MCF 10A (cell line): ENCODE results near the gene ATP6V0A4. TPM values are rescaled to one million over a fixed set of nuclear protein-coding genes. Genes with fewer than 3 reads are reported as not detected.

Source experiments
- BruUV-seq: library from RNA; stranded (reverse); fragments of 400-500 nt; replicated peaks from 2 replicates; lab custom pipeline; 2021; lab: Mats Ljungman, UMichigan
- CTCF ChIA-PET: fragments of 300-600 bp; sonication (Branson Sonifier 250); formaldehyde crosslinking; extraction: SDS; loops from one replicate; lab custom pipeline; 2021; ENCODE audit warnings: antibody characterized with exemption, inconsistent platforms; lab: Yijun Ruan, JAX
- POLR2A ChIA-PET: fragments of 300-600, 350-650 bp; sonication (Branson Sonifier 250); formaldehyde crosslinking; extraction: SDS; loops from one replicate; lab custom pipeline; 2020; ENCODE audit warnings: antibody characterized with exemption, inconsistent platforms; lab: Yijun Ruan, JAX
- DNase-seq: peaks from one replicate; pipeline ENCODE4 v3.0.0-alpha.2; 2018; ENCODE audit not compliant: unreplicated experiment
- H3K27ac Mint-ChIP-seq: one replicate; pipeline ENCODE4 v1.8.0; 2022; ENCODE audit warnings: mild to moderate bottlenecking, low read depth, mixed read lengths; ENCODE audit not compliant: unreplicated experiment
- H3K27me3 Mint-ChIP-seq: one replicate; pipeline ENCODE4 v1.8.0; 2022; ENCODE audit warnings: mixed read lengths; ENCODE audit not compliant: insufficient read depth, unreplicated experiment
- H3K36me3 Mint-ChIP-seq: one replicate; pipeline ENCODE4 v1.8.0; 2022; ENCODE audit warnings: mild to moderate bottlenecking, moderate library complexity, mixed read lengths; ENCODE audit not compliant: insufficient read depth, unreplicated experiment
- H3K4me1 Mint-ChIP-seq: one replicate; pipeline ENCODE4 v1.8.0; 2022; ENCODE audit warnings: mixed read lengths; ENCODE audit not compliant: insufficient read depth, unreplicated experiment
- H3K4me3 Mint-ChIP-seq: one replicate; pipeline ENCODE4 v1.8.0; 2022; ENCODE audit warnings: mild to moderate bottlenecking, moderate library complexity, mixed read lengths; ENCODE audit not compliant: unreplicated experiment
- H3K9me3 Mint-ChIP-seq: one replicate; pipeline ENCODE4 v1.8.0; 2022; ENCODE audit warnings: mixed read lengths; ENCODE audit not compliant: unreplicated experiment
- intact Hi-C: fragments of 100-400 bp; cut with micrococcal nuclease; formaldehyde crosslinking; loops from 2 replicates; pipeline ENCODE4 v1.14.1; 2022
- total RNA-seq: library from RNA; stranded (reverse); gene quantifications from 2 replicates; pipeline ENCODE4 v1.2.3, GENCODE V29; 2022
- TF ChIP-seq, protein P1 (sequence below): fragments of 200-600 bp; IDR thresholded peaks from one replicate; pipeline ENCODE4 v1.8.0; 2022; ENCODE audit warnings: antibody characterized with exemption, mild to moderate bottlenecking; ENCODE audit not compliant: unreplicated experiment

The ATP6V0A4 gene
- total RNA-seq, 1 experiment from 2014 or later: 0.40 TPM

DNA sequence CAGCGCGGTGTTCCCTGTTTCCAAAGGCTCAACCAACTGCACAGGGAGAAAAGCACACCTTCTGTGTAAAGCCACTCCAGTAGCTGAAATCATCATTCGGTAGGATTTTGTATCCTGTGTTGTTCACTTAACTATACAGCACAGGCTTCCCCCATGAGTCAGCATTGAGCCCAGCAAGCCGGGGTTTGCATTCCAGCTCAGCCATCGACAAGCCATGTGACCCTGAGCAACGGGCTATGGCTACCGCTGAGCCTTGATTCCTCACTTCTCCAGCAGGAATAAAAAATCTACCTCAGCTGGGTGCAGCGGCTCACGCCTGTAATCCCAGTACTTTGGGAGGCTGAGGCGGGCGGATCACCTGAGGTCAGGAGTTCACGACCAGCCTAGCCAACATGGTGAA is 44.1 kb upstream of the ATP6V0A4 start:
- no TSS peak for BruUV-seq
- intact Hi-C loops: no loop called here
- POLR2A ChIA-PET: interaction anchor here (0.5 kb wide), 1 partner anchor 116 kb away, joined by 4 read pairs; no protein-coding TSS in a partner anchor

DNA sequence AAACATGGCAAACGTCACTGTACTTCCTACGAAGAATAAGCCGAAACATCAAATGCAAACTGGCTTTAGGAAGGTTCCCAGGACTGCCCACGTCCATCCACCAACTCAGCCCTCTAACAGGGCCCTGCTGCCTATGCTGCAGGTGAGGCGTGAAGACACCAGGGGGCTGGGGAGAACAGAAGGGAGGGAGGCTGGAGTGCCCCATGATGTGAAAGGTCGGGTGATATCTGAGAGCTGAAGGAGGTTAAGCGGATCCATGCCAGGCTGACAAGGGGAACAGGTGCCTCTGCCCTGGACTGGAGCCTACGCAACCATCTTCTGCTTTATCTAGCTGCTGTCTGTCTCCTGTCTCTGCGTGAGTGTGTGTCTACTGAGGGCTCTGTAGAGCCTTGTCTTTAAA is 40.2 kb upstream of the ATP6V0A4 start:
- TF ChIP-seq, protein P1, sequence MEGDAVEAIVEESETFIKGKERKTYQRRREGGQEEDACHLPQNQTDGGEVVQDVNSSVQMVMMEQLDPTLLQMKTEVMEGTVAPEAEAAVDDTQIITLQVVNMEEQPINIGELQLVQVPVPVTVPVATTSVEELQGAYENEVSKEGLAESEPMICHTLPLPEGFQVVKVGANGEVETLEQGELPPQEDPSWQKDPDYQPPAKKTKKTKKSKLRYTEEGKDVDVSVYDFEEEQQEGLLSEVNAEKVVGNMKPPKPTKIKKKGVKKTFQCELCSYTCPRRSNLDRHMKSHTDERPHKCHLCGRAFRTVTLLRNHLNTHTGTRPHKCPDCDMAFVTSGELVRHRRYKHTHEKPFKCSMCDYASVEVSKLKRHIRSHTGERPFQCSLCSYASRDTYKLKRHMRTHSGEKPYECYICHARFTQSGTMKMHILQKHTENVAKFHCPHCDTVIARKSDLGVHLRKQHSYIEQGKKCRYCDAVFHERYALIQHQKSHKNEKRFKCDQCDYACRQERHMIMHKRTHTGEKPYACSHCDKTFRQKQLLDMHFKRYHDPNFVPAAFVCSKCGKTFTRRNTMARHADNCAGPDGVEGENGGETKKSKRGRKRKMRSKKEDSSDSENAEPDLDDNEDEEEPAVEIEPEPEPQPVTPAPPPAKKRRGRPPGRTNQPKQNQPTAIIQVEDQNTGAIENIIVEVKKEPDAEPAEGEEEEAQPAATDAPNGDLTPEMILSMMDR: no peak
- BruUV-seq: no TSS peak
- intact Hi-C loops: no loop called here

More for the DNA sequence above, 44.1 kb upstream of the ATP6V0A4 start:
- H3K4me3 Mint-ChIP-seq: no peak overlapping the region
- H3K9me3 Mint-ChIP-seq: no peaks in the 10 kb centered on the region
- no peaks in the 10 kb centered on the region for H3K27me3 Mint-ChIP-seq
- TF ChIP-seq, protein P1: no peak
- CTCF ChIA-PET: interaction anchor here (0.7 to 0.9 kb wide), 2 partner anchors 233 to 1236 kb away, joined by 3 read pairs; no protein-coding TSS in a partner anchor
- peaks cover 18% of the 10 kb centered on the region for H3K36me3 Mint-ChIP-seq
- DNase-seq: peak; percentile 70
- no peak overlapping the region for H3K27ac Mint-ChIP-seq
- H3K4me1 Mint-ChIP-seq: no peaks in the 10 kb centered on the region

DNA sequence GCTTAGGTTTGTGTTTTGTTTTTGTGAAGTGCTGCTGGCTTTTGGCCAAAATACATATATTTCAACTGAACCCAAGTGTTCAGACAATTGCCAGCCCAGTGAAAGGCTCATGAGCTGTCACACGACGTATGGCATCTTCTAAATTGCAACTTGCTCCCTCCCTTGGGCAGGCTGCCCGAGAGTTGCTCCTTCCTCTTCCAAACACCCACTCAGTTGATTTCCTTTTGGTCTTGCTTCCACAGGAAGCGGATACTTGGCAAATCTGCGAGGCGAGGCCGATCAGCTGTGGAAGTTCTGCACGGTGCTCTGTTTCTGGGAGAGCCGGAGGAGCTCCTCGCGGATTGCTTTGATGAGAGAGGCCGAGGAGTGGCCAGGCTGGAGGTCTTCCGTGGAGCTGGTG is 39.6 kb upstream of the ATP6V0A4 start:
- H3K9me3 Mint-ChIP-seq: no peaks in the 10 kb centered on the region
- no peak for DNase-seq
- H3K4me1 Mint-ChIP-seq: no peaks in the 10 kb centered on the region
- ChIA-PET CTCF (interaction anchor here (0.6 to 1.0 kb wide), 2 partner anchors 14 to 115 kb away, joined by 3 read pairs; no protein-coding TSS in a partner anchor), POLR2A (no interaction called here)
- BruUV-seq: no TSS peak
- H3K27ac Mint-ChIP-seq: no peak overlapping the region
- peaks cover 12% of the 10 kb centered on the region for H3K36me3 Mint-ChIP-seq
- no peak overlapping the region for H3K4me3 Mint-ChIP-seq
- TF ChIP-seq, protein P1: no peak
- H3K27me3 Mint-ChIP-seq: no peaks in the 10 kb centered on the region
- intact Hi-C loops: no loop called here

More for the DNA sequence above, 40.2 kb upstream of the ATP6V0A4 start:
- Mint-ChIP-seq H3K36me3 (peaks cover 14% of the 10 kb centered on the region), H3K27ac (no peak overlapping the region), H3K9me3 (no peaks in the 10 kb centered on the region), H3K4me1 (no peaks in the 10 kb centered on the region), H3K27me3 (no peaks in the 10 kb centered on the region), H3K4me3 (no peak overlapping the region)
- POLR2A ChIA-PET: no interaction called here
- CTCF ChIA-PET: interaction anchor here (0.6 kb wide), 2 partner anchors 115 to 141 kb away, joined by 3 read pairs; no protein-coding TSS in a partner anchor
- DNase-seq: no peak

DNA sequence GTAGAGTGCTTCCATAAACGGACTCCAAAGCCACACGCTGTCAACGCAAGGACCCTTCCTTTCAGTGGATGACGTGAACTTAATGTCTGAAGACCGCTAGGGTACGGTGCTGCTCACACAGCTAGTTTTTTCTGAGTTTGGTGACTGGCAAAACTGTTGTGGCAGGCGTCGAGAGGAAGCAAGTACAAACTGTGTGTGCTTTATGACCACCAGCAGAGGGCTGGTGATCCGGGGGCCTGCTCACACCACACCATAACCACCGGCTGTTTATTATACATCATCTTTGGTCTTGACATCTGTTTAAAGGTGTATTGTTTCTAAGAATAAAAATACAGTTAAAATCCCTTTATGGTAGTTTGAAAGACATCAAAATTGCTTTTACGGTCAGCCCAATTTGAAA is 37.1 kb upstream of the ATP6V0A4 start:
- intact Hi-C loops: no loop called here
- BruUV-seq: no TSS peak
- peaks cover 10% of the 10 kb centered on the region for H3K36me3 Mint-ChIP-seq

More for the DNA sequence above, 37.1 kb upstream of the ATP6V0A4 start:
- CTCF ChIA-PET: no interaction called here
- Mint-ChIP-seq H3K27me3 (no peaks in the 10 kb centered on the region), H3K27ac (no peak overlapping the region), H3K4me3 (no peak overlapping the region), H3K9me3 (no peaks in the 10 kb centered on the region), H3K4me1 (no peaks in the 10 kb centered on the region)
- DNase-seq: no peak
- POLR2A ChIA-PET: no interaction called here
- TF ChIP-seq, protein P1: no peak
